Breast epithelium (tissue), 4 donors: ENCODE data around the gene RPS4Y2. TPM values are rescaled to one million over a fixed set of nuclear protein-coding genes. Genes with fewer than 3 reads are reported as not detected.

Experiments
- DNase-seq, 2 donors: peaks; one replicate each; pipeline ENCODE4 v3.0.0-alpha.2; 2019; ENCODE audit warnings: low spot score in 2 of 2
- H3K27ac ChIP-seq, 2 donors: fragments of 200-600 bp; sonication (generic) in 1 of 2; one replicate each; pipeline ENCODE4 v1.5.1; 2016 to 2019; ENCODE audit warnings: mild to moderate bottlenecking in 1 of 2
- H3K27me3 ChIP-seq, 2 donors: fragments of 200-600 bp; sonication (generic) in 1 of 2; one replicate each; pipeline versions ENCODE4 v1.5.1 to v1.6.0; 2017 to 2019; ENCODE audit warnings: control low read depth in 1 of 2, mild to moderate bottlenecking in 1 of 2
- H3K36me3 ChIP-seq: fragments of 200-600 bp; one replicate; pipeline ENCODE4 v1.5.1; 2019
- H3K4me1 ChIP-seq, 2 donors: fragments of 200-600 bp; sonication (generic); one replicate each; pipeline ENCODE4 v1.5.1; 2016 to 2019; ENCODE audit warnings: control low read depth in 1 of 2
- H3K4me3 ChIP-seq, 3 donors: fragments of 200-600 bp; sonication (generic); 1 replicate in 2 of 3; 2 replicates in 1 of 3; pipeline ENCODE4 v1.5.1; 2016 to 2019; ENCODE audit warnings: mild to moderate bottlenecking in 3 of 3, moderate library complexity in 2 of 3
- H3K9me3 ChIP-seq, 2 donors: fragments of 200-600 bp; sonication (generic) in 1 of 2; one replicate each; pipeline ENCODE4 v1.5.1; 2016 to 2019; ENCODE audit warnings: control low read depth in 1 of 2
- POLR2A ChIP-seq: fragments of 450-650 bp; IDR thresholded peaks from one replicate; pipeline ENCODE4 v1.6.1; 2016; ENCODE audit warnings: antibody characterized with exemption, mild to moderate bottlenecking, moderate library complexity
- POLR2AphosphoS5 ChIP-seq, 3 donors: sonication (generic); formaldehyde crosslinking; IDR thresholded peaks; one replicate each; pipeline ENCODE4 v1.6.1; 2017; ENCODE audit warnings: antibody characterized with exemption in 3 of 3
- intact Hi-C: fragments of 100-400 bp; cut with DNase I; formaldehyde crosslinking; loops from one replicate; pipeline ENCODE4 v1.15.1; 2023; ENCODE audit warnings: low total_unique reads
- total RNA-seq, 3 donors: library from RNA; depleted of rRNA; stranded (reverse); fragments of >200 nt; gene quantifications; one replicate each; pipeline ENCODE4 v1.1.0, GENCODE V29; 2016
- TF ChIP-seq, protein P1 (sequence below), 3 donors: fragments of 450-650 bp; IDR thresholded peaks; one replicate each; pipeline ENCODE4 v1.5.1; 2016 to 2017; ENCODE audit warnings: antibody characterized with exemption in 3 of 3, mild to moderate bottlenecking in 3 of 3, moderate library complexity in 3 of 3

Gene RPS4Y2
- total RNA-seq, 3 donors from 2014 or later: not detected

DNA sequence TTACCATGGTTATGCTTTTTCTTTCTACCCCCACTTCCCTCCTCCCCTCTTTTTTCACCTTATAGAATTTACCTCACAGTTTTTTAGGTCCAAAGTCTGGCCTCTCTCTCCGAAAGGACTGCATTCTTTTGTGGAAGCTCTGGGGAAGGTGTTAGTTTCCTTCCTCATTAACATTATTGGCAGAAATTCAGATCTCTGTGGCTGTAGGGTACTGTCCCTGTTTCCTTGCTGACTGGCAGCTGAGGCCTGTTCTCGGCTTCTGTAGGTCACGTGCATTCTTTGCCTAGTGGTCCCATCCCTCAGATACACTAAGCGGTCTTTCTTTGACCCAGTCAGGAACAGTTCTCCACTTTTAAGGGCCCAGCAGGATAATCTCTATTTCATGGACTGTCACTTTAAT, 25.5 kb downstream of the RPS4Y2 start:
- TF ChIP-seq, protein P1, sequence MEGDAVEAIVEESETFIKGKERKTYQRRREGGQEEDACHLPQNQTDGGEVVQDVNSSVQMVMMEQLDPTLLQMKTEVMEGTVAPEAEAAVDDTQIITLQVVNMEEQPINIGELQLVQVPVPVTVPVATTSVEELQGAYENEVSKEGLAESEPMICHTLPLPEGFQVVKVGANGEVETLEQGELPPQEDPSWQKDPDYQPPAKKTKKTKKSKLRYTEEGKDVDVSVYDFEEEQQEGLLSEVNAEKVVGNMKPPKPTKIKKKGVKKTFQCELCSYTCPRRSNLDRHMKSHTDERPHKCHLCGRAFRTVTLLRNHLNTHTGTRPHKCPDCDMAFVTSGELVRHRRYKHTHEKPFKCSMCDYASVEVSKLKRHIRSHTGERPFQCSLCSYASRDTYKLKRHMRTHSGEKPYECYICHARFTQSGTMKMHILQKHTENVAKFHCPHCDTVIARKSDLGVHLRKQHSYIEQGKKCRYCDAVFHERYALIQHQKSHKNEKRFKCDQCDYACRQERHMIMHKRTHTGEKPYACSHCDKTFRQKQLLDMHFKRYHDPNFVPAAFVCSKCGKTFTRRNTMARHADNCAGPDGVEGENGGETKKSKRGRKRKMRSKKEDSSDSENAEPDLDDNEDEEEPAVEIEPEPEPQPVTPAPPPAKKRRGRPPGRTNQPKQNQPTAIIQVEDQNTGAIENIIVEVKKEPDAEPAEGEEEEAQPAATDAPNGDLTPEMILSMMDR (IDR thresholded peaks at IDR 0.05): no peak
- TF ChIP-seq POLR2AphosphoS5 (IDR thresholded peaks at IDR 0.05): no peak
- TF ChIP-seq POLR2A: no peak
- no peak overlapping the region for H3K4me3 ChIP-seq
- H3K9me3 ChIP-seq: no peaks in the 10 kb centered on the region
- no peaks in the 10 kb centered on the region for H3K27me3 ChIP-seq
- H3K36me3 ChIP-seq: no peaks in the 10 kb centered on the region
- H3K4me1 ChIP-seq: no peaks in the 10 kb centered on the region
- no peak overlapping the region for H3K27ac ChIP-seq
- no peak for DNase-seq
- intact Hi-C loops: no loop called here

DNA sequence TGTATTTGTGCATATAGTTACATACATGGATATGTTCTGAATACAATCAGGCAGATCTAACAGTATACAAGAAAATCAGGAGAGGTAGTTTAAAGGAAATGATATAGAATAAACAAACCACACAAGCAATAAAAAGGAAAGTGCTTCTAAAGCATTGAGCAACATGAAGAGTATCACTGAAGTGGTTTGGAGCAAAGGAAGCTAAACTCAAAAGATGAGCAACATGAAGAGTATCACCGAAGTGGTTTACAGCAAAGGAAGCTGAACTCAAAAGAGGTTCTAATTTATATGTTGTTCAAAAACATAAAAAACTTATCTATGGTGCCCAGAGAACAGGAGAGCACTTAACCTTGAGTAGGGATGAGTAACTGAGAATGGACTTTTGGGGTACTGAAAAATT, 29.1 kb downstream of the RPS4Y2 start:
- Histone ChIP-seq H3K27me3 (no peaks in the 10 kb centered on the region), H3K27ac (no peak overlapping the region), H3K4me1 (no peaks in the 10 kb centered on the region), H3K9me3 (no peaks in the 10 kb centered on the region), H3K36me3 (no peaks in the 10 kb centered on the region), H3K4me3 (no peak overlapping the region)
- no peak for DNase-seq
- intact Hi-C loops: no loop called here
- no peak for TF ChIP-seq POLR2A
- TF ChIP-seq, protein P1 (IDR thresholded peaks at IDR 0.05): no peak
- no peak for TF ChIP-seq POLR2AphosphoS5 (IDR thresholded peaks at IDR 0.05)

DNA sequence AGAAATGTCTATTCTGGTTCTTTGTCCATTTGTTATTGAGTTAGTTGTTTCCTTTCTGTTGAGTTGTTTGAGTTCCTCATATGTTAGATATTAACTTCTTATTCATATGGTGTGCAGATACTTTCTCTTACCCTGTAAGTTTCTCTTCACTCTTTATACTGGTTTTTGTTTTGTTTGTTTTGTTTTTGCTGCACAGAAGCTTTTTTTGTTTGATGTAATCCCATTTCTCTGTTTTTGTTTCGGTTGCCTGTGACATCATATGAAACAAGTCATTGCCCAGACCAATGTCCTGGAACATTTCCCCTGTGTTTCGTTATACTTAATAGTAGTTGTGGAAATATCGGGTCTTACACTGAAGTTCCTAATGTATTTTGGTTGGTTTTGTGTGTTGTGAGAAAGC, 31.2 kb downstream of the RPS4Y2 start:
- TF ChIP-seq, protein P1 (IDR thresholded peaks at IDR 0.05): no peak
- TF ChIP-seq POLR2AphosphoS5 (IDR thresholded peaks at IDR 0.05) (no peak), POLR2A (no peak)
- no peak overlapping the region for H3K27ac ChIP-seq
- H3K27me3 ChIP-seq: no peaks in the 10 kb centered on the region
- no peak overlapping the region for H3K4me3 ChIP-seq
- no peaks in the 10 kb centered on the region for H3K9me3 ChIP-seq
- intact Hi-C loops: no loop called here
- no peak for DNase-seq
- H3K36me3 ChIP-seq: no peaks in the 10 kb centered on the region
- H3K4me1 ChIP-seq: no peaks in the 10 kb centered on the region

DNA sequence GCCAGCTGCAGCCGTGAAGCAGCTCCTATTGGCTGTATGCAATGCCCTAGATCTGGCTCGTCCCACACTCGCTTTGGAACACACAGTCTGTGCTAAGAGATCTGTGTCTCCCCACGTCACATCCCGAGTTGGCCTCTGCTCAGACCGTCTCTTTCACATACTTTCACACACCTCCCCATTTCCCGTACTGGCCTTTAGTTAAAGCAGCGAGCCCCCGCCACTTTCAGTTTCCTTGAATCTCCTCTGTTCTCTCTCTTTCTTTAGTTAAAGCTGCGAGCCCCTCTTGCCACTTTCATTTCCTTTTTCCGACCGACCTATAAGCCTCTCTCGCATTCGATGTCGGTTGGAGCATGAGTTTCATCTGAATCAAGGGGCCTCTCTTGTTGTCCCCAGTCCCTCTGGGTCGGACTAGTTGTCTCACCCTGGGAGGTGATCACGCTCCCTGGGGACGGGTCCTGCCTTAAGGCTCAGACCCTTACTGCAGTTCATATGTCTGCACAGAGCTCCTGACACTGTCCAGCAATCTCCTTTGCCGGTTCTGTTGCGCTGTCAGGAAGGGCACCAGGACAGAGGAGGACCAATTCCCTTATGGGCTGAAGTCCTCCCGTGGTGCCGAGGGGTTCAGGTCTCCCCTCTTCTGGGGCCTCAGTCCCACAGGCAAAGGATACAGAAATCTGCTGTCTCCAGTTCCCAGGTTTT, 42.6 kb downstream of the RPS4Y2 start:
- Histone ChIP-seq H3K4me3 (no peak overlapping the region), H3K27me3 (no peaks in the 10 kb centered on the region), H3K27ac (no peak overlapping the region), H3K9me3 (no peaks in the 10 kb centered on the region), H3K4me1 (no peaks in the 10 kb centered on the region), H3K36me3 (no peaks in the 10 kb centered on the region)
- intact Hi-C loops: no loop called here
- TF ChIP-seq, protein P1 (IDR thresholded peaks at IDR 0.05): no peak
- TF ChIP-seq POLR2AphosphoS5 (IDR thresholded peaks at IDR 0.05) (no peak), POLR2A (no peak)
- no peak for DNase-seq

DNA sequence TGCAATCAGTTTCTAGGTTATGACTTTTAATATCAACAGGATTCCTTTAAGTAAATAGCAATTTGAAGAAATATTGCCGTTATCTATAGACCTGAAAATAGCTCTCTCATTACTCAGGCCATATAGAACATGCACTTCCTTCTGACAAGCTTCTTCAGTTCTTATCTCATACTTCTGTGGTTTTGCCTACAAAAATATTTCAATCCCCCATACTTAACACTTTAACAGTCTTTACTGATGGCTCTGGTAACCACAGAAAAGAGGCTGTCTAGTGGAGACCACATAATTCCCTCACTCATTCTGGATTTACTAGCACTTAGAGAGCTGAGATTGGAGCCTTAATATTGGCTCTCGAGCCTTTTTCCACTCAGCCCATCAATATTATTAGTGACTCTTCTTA, 46.8 kb downstream of the RPS4Y2 start:
- Histone ChIP-seq H3K27ac (no peak overlapping the region), H3K4me1 (no peaks in the 10 kb centered on the region), H3K27me3 (no peaks in the 10 kb centered on the region), H3K36me3 (no peaks in the 10 kb centered on the region), H3K9me3 (no peaks in the 10 kb centered on the region), H3K4me3 (no peak overlapping the region)
- intact Hi-C loops: no loop called here
- no peak for TF ChIP-seq POLR2A
- TF ChIP-seq, protein P1 (IDR thresholded peaks at IDR 0.05): no peak
- TF ChIP-seq POLR2AphosphoS5 (IDR thresholded peaks at IDR 0.05): no peak
- no peak for DNase-seq
